ENCODE measurements around the gene ADGRB3. TPM values are rescaled to one million over a fixed set of nuclear protein-coding genes. Genes with fewer than 3 reads are reported as not detected.
A peak's percentile ranks its signal among the peaks of the same experiment; 100 is the strongest.

Gene ADGRB3
- total and polyA plus RNA-seq, 10 donors = 0.09 to 4.1 (median 1.1) TPM

DNA sequence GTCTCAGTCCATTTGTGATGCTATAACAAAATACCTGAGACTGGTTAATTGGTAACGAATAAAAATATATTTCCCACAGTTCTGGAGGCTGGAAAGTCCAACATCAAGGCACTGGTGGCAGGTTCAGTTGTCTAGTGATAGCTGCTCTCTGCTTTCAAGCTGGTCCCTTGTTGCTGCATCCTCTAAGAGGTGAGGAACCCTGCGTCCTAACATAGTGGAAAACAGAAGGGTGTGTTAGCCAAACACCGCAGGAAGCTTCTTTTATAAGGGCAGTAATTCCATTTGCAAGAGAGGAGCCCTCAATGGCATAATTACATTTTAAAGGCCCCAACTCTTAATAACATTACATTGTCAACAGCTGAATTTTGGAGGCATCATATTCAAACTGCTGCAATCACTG lies 372.7 kb downstream of the ADGRB3 start:
- Histone ChIP-seq H3K27ac (no peak overlapping the region), H3K27me3 (replicated peaks in 1 of 7) (no peaks in the 10 kb centered on the region), H3K4me3 (no peak overlapping the region), H3K4me1 (no peaks in the 10 kb centered on the region), H3K36me3 (no peaks in the 10 kb centered on the region), H3K9me3 (no peaks in the 10 kb centered on the region)
- 45 to 71% (median 67%) methylated on average over 3 of the region's 3 CpGs for WGBS, 5 donors
- TF ChIP-seq, protein P1, sequence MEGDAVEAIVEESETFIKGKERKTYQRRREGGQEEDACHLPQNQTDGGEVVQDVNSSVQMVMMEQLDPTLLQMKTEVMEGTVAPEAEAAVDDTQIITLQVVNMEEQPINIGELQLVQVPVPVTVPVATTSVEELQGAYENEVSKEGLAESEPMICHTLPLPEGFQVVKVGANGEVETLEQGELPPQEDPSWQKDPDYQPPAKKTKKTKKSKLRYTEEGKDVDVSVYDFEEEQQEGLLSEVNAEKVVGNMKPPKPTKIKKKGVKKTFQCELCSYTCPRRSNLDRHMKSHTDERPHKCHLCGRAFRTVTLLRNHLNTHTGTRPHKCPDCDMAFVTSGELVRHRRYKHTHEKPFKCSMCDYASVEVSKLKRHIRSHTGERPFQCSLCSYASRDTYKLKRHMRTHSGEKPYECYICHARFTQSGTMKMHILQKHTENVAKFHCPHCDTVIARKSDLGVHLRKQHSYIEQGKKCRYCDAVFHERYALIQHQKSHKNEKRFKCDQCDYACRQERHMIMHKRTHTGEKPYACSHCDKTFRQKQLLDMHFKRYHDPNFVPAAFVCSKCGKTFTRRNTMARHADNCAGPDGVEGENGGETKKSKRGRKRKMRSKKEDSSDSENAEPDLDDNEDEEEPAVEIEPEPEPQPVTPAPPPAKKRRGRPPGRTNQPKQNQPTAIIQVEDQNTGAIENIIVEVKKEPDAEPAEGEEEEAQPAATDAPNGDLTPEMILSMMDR (IDR thresholded peaks at IDR 0.05 in 8 of 11, conservative IDR thresholded peaks at IDR 0.05 in 3 of 11) = no peak
- TF ChIP-seq POLR2AphosphoS5 (IDR thresholded peaks at IDR 0.05) (no peak), POLR2A (IDR thresholded peaks at IDR 0.05) (no peak)
- intact Hi-C loops (cut with DNase I; ENCODE audit: low total_unique reads) = no loop called here
- DNase-seq = no peak

DNA sequence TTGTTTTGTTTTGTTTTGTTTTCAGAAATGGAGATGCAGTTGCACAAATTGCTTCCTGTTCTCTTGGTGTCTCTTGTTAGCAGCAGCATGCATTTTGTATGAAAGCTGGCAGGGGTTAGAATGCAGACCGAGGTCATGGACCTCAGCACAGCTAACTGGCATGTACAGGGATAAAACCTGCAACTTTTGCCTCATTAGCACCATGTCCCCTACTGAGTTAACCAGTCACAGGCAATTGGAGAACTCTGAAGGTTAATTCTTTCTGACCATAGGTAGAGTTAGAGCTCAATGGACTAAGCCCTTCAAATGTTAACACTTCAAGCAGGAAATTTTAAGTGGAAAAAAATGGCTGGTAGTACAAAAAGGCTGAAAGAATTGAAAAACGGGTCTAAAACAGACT lies 377.1 kb downstream of the ADGRB3 start:
- intact Hi-C loops (cut with DNase I; ENCODE audit: low total_unique reads) = no loop called here

DNA sequence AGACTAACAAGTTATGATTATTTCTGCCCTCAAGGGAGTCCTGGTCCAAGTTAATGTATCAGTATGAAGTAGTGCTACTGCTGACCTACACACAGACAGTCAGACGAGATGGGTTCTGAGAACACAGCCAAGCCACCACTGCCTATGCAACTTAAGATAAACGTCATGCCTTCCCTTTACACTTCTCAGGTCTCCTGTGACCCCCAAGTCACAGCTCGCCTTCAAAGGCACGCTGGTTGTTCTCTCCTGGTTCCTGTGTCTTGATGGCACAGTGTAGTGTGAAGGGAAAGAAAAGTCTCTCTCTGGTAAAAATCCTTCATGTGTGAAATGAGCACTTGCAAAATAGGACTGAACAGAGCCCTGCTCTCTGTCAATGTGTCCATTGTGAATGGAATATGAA lies 377.8 kb downstream of the ADGRB3 start:
- no peaks in the 10 kb centered on the region for H3K36me3 ChIP-seq
- no peak overlapping the region for H3K4me3 ChIP-seq
- TF ChIP-seq POLR2AphosphoS5 (IDR thresholded peaks at IDR 0.05) (no peak), POLR2A (IDR thresholded peaks at IDR 0.05) (no peak)
- TF ChIP-seq, protein P1 (IDR thresholded peaks at IDR 0.05 in 8 of 11, conservative IDR thresholded peaks at IDR 0.05 in 3 of 11) = no peak
- no peak overlapping the region for H3K27ac ChIP-seq
- WGBS, 5 donors = 67 to 78% (median 70%) methylated on average over 4 of the region's 4 CpGs
- H3K27me3 ChIP-seq (replicated peaks in 1 of 7) = no peaks in the 10 kb centered on the region
- H3K4me1 ChIP-seq = no peaks in the 10 kb centered on the region
- intact Hi-C loops (cut with DNase I; ENCODE audit: low total_unique reads) = no loop called here
- no peaks in the 10 kb centered on the region for H3K9me3 ChIP-seq
- peak; percentile 15 for DNase-seq

More for the DNA sequence above, 377.1 kb downstream of the ADGRB3 start:
- TF ChIP-seq, protein P1 (IDR thresholded peaks at IDR 0.05 in 8 of 11, conservative IDR thresholded peaks at IDR 0.05 in 3 of 11) = no peak
- TF ChIP-seq POLR2AphosphoS5 (IDR thresholded peaks at IDR 0.05) = no peak
- no peak for TF ChIP-seq POLR2A (IDR thresholded peaks at IDR 0.05)
- Histone ChIP-seq H3K27ac (no peak overlapping the region), H3K36me3 (no peaks in the 10 kb centered on the region), H3K9me3 (no peaks in the 10 kb centered on the region), H3K27me3 (replicated peaks in 1 of 7) (no peaks in the 10 kb centered on the region), H3K4me3 (no peak overlapping the region), H3K4me1 (no peaks in the 10 kb centered on the region)
- WGBS, 5 donors = 57 to 82% (median 68%) methylated on average over 2 of the region's 2 CpGs
- no peak for DNase-seq

DNA sequence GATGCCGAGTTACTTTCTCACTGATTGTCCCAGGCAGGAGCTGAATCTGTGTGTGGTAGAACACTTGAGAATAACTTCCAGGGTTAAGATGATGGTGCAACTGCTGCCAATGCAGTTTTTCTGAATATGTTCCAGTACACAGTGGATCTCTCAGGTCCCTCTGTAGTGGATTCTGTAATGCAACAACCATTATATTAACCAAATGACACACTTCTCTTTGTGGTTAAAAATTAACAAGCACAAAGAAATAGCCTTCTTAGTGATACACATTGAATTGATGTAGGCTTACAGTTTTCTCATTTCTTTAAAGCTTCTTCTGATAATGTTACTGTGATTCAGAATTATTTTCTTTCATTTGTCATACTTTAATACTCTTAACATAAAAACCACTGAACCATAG lies 383.8 kb downstream of the ADGRB3 start:
- H3K27me3 ChIP-seq (replicated peaks in 1 of 7) = no peaks in the 10 kb centered on the region
- H3K36me3 ChIP-seq = no peaks in the 10 kb centered on the region
- no peak overlapping the region for H3K27ac ChIP-seq
- whole genome bisulfite sequencing, 5 donors = 94 to 96% (median 95%) methylated on average over 1 of the region's 1 CpG
- DNase-seq = no peak
- H3K4me1 ChIP-seq = no peaks in the 10 kb centered on the region
- H3K9me3 ChIP-seq = no peaks in the 10 kb centered on the region
- no peak for TF ChIP-seq POLR2A (IDR thresholded peaks at IDR 0.05)
- no peak for TF ChIP-seq POLR2AphosphoS5 (IDR thresholded peaks at IDR 0.05)
- TF ChIP-seq, protein P1 (IDR thresholded peaks at IDR 0.05 in 8 of 11, conservative IDR thresholded peaks at IDR 0.05 in 3 of 11) = no peak
- intact Hi-C loops (cut with DNase I; ENCODE audit: low total_unique reads) = no loop called here
- H3K4me3 ChIP-seq = no peak overlapping the region

Measured in spleen (tissue), 11 donors.